Activated naive CD8-positive, alpha-beta T cell treated with anti-CD3 and anti-CD28 coated beads, Interleukin-2, amount 10 ng/mL, durations not matched to agents 7 days and 5 days (primary cell): Measurements from ENCODE around the gene KIAA1549. TPM values are rescaled to one million over a fixed set of nuclear protein-coding genes. Genes with fewer than 3 reads are reported as not detected.

ENCODE experiments used
- ATAC-seq: fragments of 150-1000 bp; cut with Tn5 transposase; one replicate; pipeline ENCODE4 v1.10.0; 2021; ENCODE audit warnings: low read depth, moderate library complexity
- POLR2A ChIA-PET: fragments of 350-600 bp; sonication (Branson Sonifier 250); formaldehyde crosslinking; loops from one replicate; lab custom pipeline; 2021; ENCODE audit warnings: antibody characterized with exemption; lab: Charles Lee
- DNase-seq: peaks from one replicate; pipeline ENCODE4 v3.0.0; 2021
- H3K27ac Mint-ChIP-seq: one replicate; pipeline ENCODE4 v1.8.0; 2022; ENCODE audit warnings: mild to moderate bottlenecking, mixed read lengths
- H3K27me3 Mint-ChIP-seq: one replicate; pipeline ENCODE4 v1.8.0; 2022; ENCODE audit warnings: mild to moderate bottlenecking, moderate library complexity, mixed read lengths
- H3K36me3 Mint-ChIP-seq: one replicate; pipeline ENCODE4 v1.8.0; 2021; ENCODE audit warnings: mild to moderate bottlenecking, mixed read lengths
- H3K4me1 Mint-ChIP-seq: one replicate; pipeline ENCODE4 v1.8.0; 2021; ENCODE audit warnings: mixed read lengths
- H3K4me3 Mint-ChIP-seq: one replicate; pipeline ENCODE4 v1.8.0; 2022; ENCODE audit warnings: mild to moderate bottlenecking, moderate library complexity, mixed read lengths
- H3K9me3 Mint-ChIP-seq: one replicate; pipeline ENCODE4 v1.8.0; 2021; ENCODE audit warnings: mixed read lengths
- total RNA-seq, 2 experiments: library from RNA; stranded (reverse); gene quantifications; one replicate each; pipeline ENCODE4 v1.2.3, GENCODE V29; 2021

Gene KIAA1549
- total RNA-seq, 2 experiments from 2014 or later, result 1.1 TPM

- no peaks in the 10 kb centered on the region for H3K27me3 Mint-ChIP-seq
- H3K36me3 Mint-ChIP-seq, result no peaks in the 10 kb centered on the region
- no peak for DNase-seq
- no peak for ATAC-seq
- H3K4me3 Mint-ChIP-seq, result no peak overlapping the region
- no peaks in the 10 kb centered on the region for H3K9me3 Mint-ChIP-seq
- H3K27ac Mint-ChIP-seq, result no peak overlapping the region
- POLR2A ChIA-PET, result no interaction called here
- peaks cover 13% of the 10 kb centered on the region for H3K4me1 Mint-ChIP-seq
These were observed 56.5 kb downstream of the KIAA1549 start for GRCh38 chr7:138924501-138925225.

GRCh38 chr7:138921277-138921676 lies 59.9 kb downstream of the KIAA1549 start:
- POLR2A ChIA-PET, result no interaction called here
- Mint-ChIP-seq H3K36me3 (no peaks in the 10 kb centered on the region), H3K9me3 (no peaks in the 10 kb centered on the region), H3K4me3 (no peak overlapping the region), H3K4me1 (peaks cover 17% of the 10 kb centered on the region), H3K27me3 (peaks cover 2% of the 10 kb centered on the region), H3K27ac (no peak overlapping the region)
- ATAC-seq (no peak), DNase-seq (no peak)

- Mint-ChIP-seq H3K4me1 (peaks cover 12% of the 10 kb centered on the region), H3K9me3 (no peaks in the 10 kb centered on the region), H3K27me3 (peaks cover 7% of the 10 kb centered on the region), H3K36me3 (no peaks in the 10 kb centered on the region), H3K27ac (peak overlapping the region; percentile 18), H3K4me3 (no peak overlapping the region)
- DNase-seq, result no peak
- ATAC-seq, result peak; percentile 77
- POLR2A ChIA-PET, result interaction anchor here (0.5 kb wide), 1 partner anchor 188 kb away, joined by 4 read pairs; no protein-coding TSS in a partner anchor
These were observed 61.3 kb downstream of the KIAA1549 start for GRCh38 chr7:138919911-138920310.

- no peak for DNase-seq
- no peak for ATAC-seq
- H3K9me3 Mint-ChIP-seq, result no peaks in the 10 kb centered on the region
- peaks cover 12% of the 10 kb centered on the region for H3K4me1 Mint-ChIP-seq
- H3K4me3 Mint-ChIP-seq, result no peak overlapping the region
- POLR2A ChIA-PET, result no interaction called here
- H3K27me3 Mint-ChIP-seq, result peaks cover 14% of the 10 kb centered on the region
- H3K36me3 Mint-ChIP-seq, result no peaks in the 10 kb centered on the region
- no peak overlapping the region for H3K27ac Mint-ChIP-seq
These were observed 62.0 kb downstream of the KIAA1549 start for GRCh38 chr7:138919216-138919615.

- H3K4me3 Mint-ChIP-seq, result no peak overlapping the region
- ATAC-seq (no peak), DNase-seq (no peak)
- POLR2A ChIA-PET, result no interaction called here
- no peaks in the 10 kb centered on the region for H3K36me3 Mint-ChIP-seq
- H3K27ac Mint-ChIP-seq, result no peak overlapping the region
- H3K27me3 Mint-ChIP-seq, result peaks cover 17% of the 10 kb centered on the region
- H3K4me1 Mint-ChIP-seq, result peaks cover 12% of the 10 kb centered on the region
- no peaks in the 10 kb centered on the region for H3K9me3 Mint-ChIP-seq
These were observed 62.4 kb downstream of the KIAA1549 start for GRCh38 chr7:138918756-138919155.

GRCh38 chr7:138918176-138918575 lies 63.0 kb downstream of the KIAA1549 start:
- H3K9me3 Mint-ChIP-seq, result no peaks in the 10 kb centered on the region
- POLR2A ChIA-PET, result no interaction called here
- no peak overlapping the region for H3K4me3 Mint-ChIP-seq
- peaks cover 12% of the 10 kb centered on the region for H3K4me1 Mint-ChIP-seq
- peaks cover 17% of the 10 kb centered on the region for H3K27me3 Mint-ChIP-seq
- DNase-seq, result no peak
- H3K36me3 Mint-ChIP-seq, result no peaks in the 10 kb centered on the region
- H3K27ac Mint-ChIP-seq, result no peak overlapping the region
- no peak for ATAC-seq

GRCh38 chr7:138917771-138918170 lies 63.4 kb downstream of the KIAA1549 start:
- no peaks in the 10 kb centered on the region for H3K9me3 Mint-ChIP-seq
- H3K4me1 Mint-ChIP-seq, result peaks cover 12% of the 10 kb centered on the region
- H3K27ac Mint-ChIP-seq, result no peak overlapping the region
- no peaks in the 10 kb centered on the region for H3K36me3 Mint-ChIP-seq
- peaks cover 20% of the 10 kb centered on the region for H3K27me3 Mint-ChIP-seq
- no peak overlapping the region for H3K4me3 Mint-ChIP-seq
- POLR2A ChIA-PET, result no interaction called here
- ATAC-seq (no peak), DNase-seq (no peak)

GRCh38 chr7:138916731-138917130 lies 64.5 kb downstream of the KIAA1549 start:
- POLR2A ChIA-PET, result interaction anchor here (0.6 kb wide), 2 partner anchors 13 to 124 kb away, joined by 3 to 9 read pairs; no protein-coding TSS in a partner anchor
- peaks cover 14% of the 10 kb centered on the region for H3K4me1 Mint-ChIP-seq
- peaks cover 26% of the 10 kb centered on the region for H3K27me3 Mint-ChIP-seq
- ATAC-seq, result no peak
- no peak for DNase-seq
- no peak overlapping the region for H3K4me3 Mint-ChIP-seq
- no peak overlapping the region for H3K27ac Mint-ChIP-seq
- no peaks in the 10 kb centered on the region for H3K36me3 Mint-ChIP-seq
- no peaks in the 10 kb centered on the region for H3K9me3 Mint-ChIP-seq

- Mint-ChIP-seq H3K4me1 (peaks cover 14% of the 10 kb centered on the region), H3K36me3 (no peaks in the 10 kb centered on the region), H3K27me3 (peaks cover 26% of the 10 kb centered on the region), H3K9me3 (no peaks in the 10 kb centered on the region), H3K27ac (no peak overlapping the region), H3K4me3 (no peak overlapping the region)
- DNase-seq (no peak), ATAC-seq (no peak)
- POLR2A ChIA-PET, result interaction anchor here (0.6 kb wide), 1 partner anchor 124 kb away, joined by 3 read pairs; no protein-coding TSS in a partner anchor
These were observed 64.9 kb downstream of the KIAA1549 start for GRCh38 chr7:138916275-138916674.

- H3K4me3 Mint-ChIP-seq, result no peak overlapping the region
These were observed 67.4 kb downstream of the KIAA1549 start for GRCh38 chr7:138913783-138914182.

GRCh38 chr7:138911007-138911406 lies 70.2 kb downstream of the KIAA1549 start:
- peaks cover 31% of the 10 kb centered on the region for H3K27me3 Mint-ChIP-seq
- POLR2A ChIA-PET, result no interaction called here
- H3K4me3 Mint-ChIP-seq, result no peak overlapping the region
- H3K9me3 Mint-ChIP-seq, result no peaks in the 10 kb centered on the region
- H3K4me1 Mint-ChIP-seq, result peaks cover 3% of the 10 kb centered on the region
- no peak for ATAC-seq
- no peak for DNase-seq
- H3K27ac Mint-ChIP-seq, result no peak overlapping the region
- H3K36me3 Mint-ChIP-seq, result peaks cover 5% of the 10 kb centered on the region

More at GRCh38 chr7:138913783-138914182, 67.4 kb downstream of the KIAA1549 start:
- Mint-ChIP-seq H3K9me3 (no peaks in the 10 kb centered on the region), H3K27me3 (peaks cover 31% of the 10 kb centered on the region), H3K27ac (no peak overlapping the region), H3K36me3 (no peaks in the 10 kb centered on the region), H3K4me1 (peaks cover 3% of the 10 kb centered on the region)
- DNase-seq (no peak), ATAC-seq (no peak)
- POLR2A ChIA-PET, result no interaction called here

- Mint-ChIP-seq H3K9me3 (no peaks in the 10 kb centered on the region), H3K4me1 (peaks cover 25% of the 10 kb centered on the region), H3K27ac (no peak overlapping the region), H3K36me3 (peaks cover 8% of the 10 kb centered on the region), H3K4me3 (no peak overlapping the region), H3K27me3 (peaks cover 16% of the 10 kb centered on the region)
- DNase-seq (no peak), ATAC-seq (no peak)
- POLR2A ChIA-PET, result no interaction called here
These were observed 73.3 kb downstream of the KIAA1549 start for GRCh38 chr7:138907850-138908249.

GRCh38 chr7:138907201-138907847 lies 73.9 kb downstream of the KIAA1549 start:
- H3K9me3 Mint-ChIP-seq, result no peaks in the 10 kb centered on the region
- peaks cover 10% of the 10 kb centered on the region for H3K36me3 Mint-ChIP-seq
- H3K4me1 Mint-ChIP-seq, result peaks cover 30% of the 10 kb centered on the region
- no peak overlapping the region for H3K4me3 Mint-ChIP-seq
- peaks cover 16% of the 10 kb centered on the region for H3K27me3 Mint-ChIP-seq
- ATAC-seq, result no peak
- DNase-seq, result no peak
- POLR2A ChIA-PET, result no interaction called here
- H3K27ac Mint-ChIP-seq, result no peak overlapping the region
